Measurements from ENCODE around the gene MYH11.

GRCh38 chr16:15870011-15870410, 13.2 kb upstream of the MYH11 start:
- TF ChIP-seq POLR2A (IDR thresholded peaks at IDR 0.05; ENCODE audit: low read depth, low read length) (no peak), POLR2AphosphoS5 (IDR thresholded peaks at IDR 0.05; ENCODE audit: low read depth, low read length) (no peak), SPI1 (IDR thresholded peaks at IDR 0.05; ENCODE audit: low read depth, low read length) (no peak), TAF1 (IDR thresholded peaks at IDR 0.05; ENCODE audit: low read depth, low read length) (no peak)

All from GM12891 (cell line).